Gastroesophageal sphincter (tissue), 4 donors: ENCODE data around the gene SNX24. TPM values are rescaled to one million over a fixed set of nuclear protein-coding genes. Genes with fewer than 3 reads are reported as not detected.
"Not testable (repeated sequence)": the region's sequence is repeated elsewhere in the genome, so short reads cannot be mapped to it uniquely, and the experiment has no call there.

Source experiments
- ATAC-seq: fragments of 150-250 bp; one replicate; pipeline ENCODE4 v1.9.1; 2016; ENCODE audit warnings: mild to moderate bottlenecking, moderate library complexity
- H3K27ac ChIP-seq, 4 donors: fragments of 200-600 bp; sonication (generic) in 3 of 4; 1 replicate in 3 of 4; 2 replicates in 1 of 4; pipeline ENCODE4 v1.5.1; 2016 to 2019
- H3K27me3 ChIP-seq: fragments of 200-600 bp; sonication (generic); one replicate; pipeline ENCODE4 v1.5.1; 2019
- H3K36me3 ChIP-seq, 2 donors: fragments of 200-600 bp; sonication (generic); one replicate each; pipeline ENCODE4 v1.5.1; 2019; ENCODE audit warnings: control low read depth in 1 of 2
- H3K4me1 ChIP-seq, 3 donors: fragments of 200-600 bp; sonication (generic); 1 replicate in 2 of 3; 2 replicates in 1 of 3; pipeline ENCODE4 v1.5.1; 2016 to 2019; ENCODE audit warnings: control low read depth in 2 of 3
- H3K4me3 ChIP-seq, 2 donors: fragments of 200-600 bp; sonication (generic); one replicate each; pipeline ENCODE4 v1.5.1; 2019; ENCODE audit warnings: mild to moderate bottlenecking in 1 of 2, moderate library complexity in 1 of 2
- H3K9me3 ChIP-seq, 3 donors: fragments of 200-600 bp; sonication (generic); one replicate each; pipeline ENCODE4 v1.5.1; 2017 to 2019; ENCODE audit warnings: control low read depth in 2 of 3
- EP300 ChIP-seq: sonication (generic); formaldehyde crosslinking; IDR thresholded peaks from one replicate; pipeline ENCODE4 v1.6.1; 2017; ENCODE audit warnings: antibody characterized with exemption, mild to moderate bottlenecking
- POLR2A ChIP-seq, 2 donors: fragments of 450-650 bp; IDR thresholded peaks; one replicate each; pipeline ENCODE4 v1.6.1; 2017; ENCODE audit warnings: antibody characterized with exemption in 2 of 2, mild to moderate bottlenecking in 2 of 2, moderate library complexity in 1 of 2
- POLR2AphosphoS5 ChIP-seq: sonication (generic); formaldehyde crosslinking; IDR thresholded peaks from one replicate; pipeline ENCODE4 v1.6.1; 2017; ENCODE audit warnings: antibody characterized with exemption
- WGBS, 2 donors: methylation state at CpG; one replicate each; pipeline ENCODE4 v1.1.5; 2018; ENCODE audit warnings: low coverage in 1 of 2; 5-methylcytosine and 5-hydroxymethylcytosine counted together
- total RNA-seq, 4 donors: library from RNA; depleted of rRNA; stranded (reverse); fragments of >200 nt; gene quantifications; one replicate each; pipeline ENCODE4 v1.1.0, GENCODE V29; 2016
- TF ChIP-seq, protein P1 (sequence below), 4 experiments: fragments of 200-600 bp in 2 of 4; fragments of 450-650 bp in 2 of 4; sonication (generic) in 1 of 4; IDR thresholded peaks; one replicate each; pipeline ENCODE4 v1.5.1; 2017 to 2019; ENCODE audit warnings: antibody characterized with exemption in 4 of 4, mild to moderate bottlenecking in 2 of 4, moderate library complexity in 2 of 4

Gene SNX24
- total RNA-seq, 4 donors from 2014 or later: 10.1 to 33.6 (median 14.8) TPM

- 53 to 64% methylated on average over 3 of the region's 3 CpGs for WGBS, 2 donors
These were observed 61.9 kb downstream of the SNX24 start for GRCh38 chr5:122907276-122907675.

GRCh38 chr5:122908108-122908507 is 62.7 kb downstream of the SNX24 start:
- Histone ChIP-seq H3K4me1 (peaks cover 0 to 25% (median 0%) of the 10 kb centered on the region in 3 donors), H3K4me3 (no peak overlapping the region), H3K9me3 (no peaks in the 10 kb centered on the region), H3K36me3 (no peaks in the 10 kb centered on the region), H3K27me3 (no peaks in the 10 kb centered on the region), H3K27ac (no peak overlapping the region)
- TF ChIP-seq POLR2A (IDR thresholded peaks at IDR 0.05) (no peak), POLR2AphosphoS5 (no peak), EP300 (no peak)
- TF ChIP-seq, protein P1, sequence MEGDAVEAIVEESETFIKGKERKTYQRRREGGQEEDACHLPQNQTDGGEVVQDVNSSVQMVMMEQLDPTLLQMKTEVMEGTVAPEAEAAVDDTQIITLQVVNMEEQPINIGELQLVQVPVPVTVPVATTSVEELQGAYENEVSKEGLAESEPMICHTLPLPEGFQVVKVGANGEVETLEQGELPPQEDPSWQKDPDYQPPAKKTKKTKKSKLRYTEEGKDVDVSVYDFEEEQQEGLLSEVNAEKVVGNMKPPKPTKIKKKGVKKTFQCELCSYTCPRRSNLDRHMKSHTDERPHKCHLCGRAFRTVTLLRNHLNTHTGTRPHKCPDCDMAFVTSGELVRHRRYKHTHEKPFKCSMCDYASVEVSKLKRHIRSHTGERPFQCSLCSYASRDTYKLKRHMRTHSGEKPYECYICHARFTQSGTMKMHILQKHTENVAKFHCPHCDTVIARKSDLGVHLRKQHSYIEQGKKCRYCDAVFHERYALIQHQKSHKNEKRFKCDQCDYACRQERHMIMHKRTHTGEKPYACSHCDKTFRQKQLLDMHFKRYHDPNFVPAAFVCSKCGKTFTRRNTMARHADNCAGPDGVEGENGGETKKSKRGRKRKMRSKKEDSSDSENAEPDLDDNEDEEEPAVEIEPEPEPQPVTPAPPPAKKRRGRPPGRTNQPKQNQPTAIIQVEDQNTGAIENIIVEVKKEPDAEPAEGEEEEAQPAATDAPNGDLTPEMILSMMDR (IDR thresholded peaks at IDR 0.05): no peak
- no peak for ATAC-seq
- 64 to 85% methylated on average over 6 of the region's 6 CpGs for WGBS, 2 donors

More at GRCh38 chr5:122907276-122907675, 61.9 kb downstream of the SNX24 start:
- Histone ChIP-seq H3K27ac (no peak overlapping the region), H3K4me1 (peaks cover 0 to 25% (median 0%) of the 10 kb centered on the region in 3 donors), H3K4me3 (no peak overlapping the region), H3K36me3 (no peaks in the 10 kb centered on the region), H3K9me3 (no peaks in the 10 kb centered on the region), H3K27me3 (no peaks in the 10 kb centered on the region)
- TF ChIP-seq POLR2A (IDR thresholded peaks at IDR 0.05) (no peak), EP300 (no peak), POLR2AphosphoS5 (no peak)
- TF ChIP-seq, protein P1 (IDR thresholded peaks at IDR 0.05): no peak
- ATAC-seq: no peak

DNA sequence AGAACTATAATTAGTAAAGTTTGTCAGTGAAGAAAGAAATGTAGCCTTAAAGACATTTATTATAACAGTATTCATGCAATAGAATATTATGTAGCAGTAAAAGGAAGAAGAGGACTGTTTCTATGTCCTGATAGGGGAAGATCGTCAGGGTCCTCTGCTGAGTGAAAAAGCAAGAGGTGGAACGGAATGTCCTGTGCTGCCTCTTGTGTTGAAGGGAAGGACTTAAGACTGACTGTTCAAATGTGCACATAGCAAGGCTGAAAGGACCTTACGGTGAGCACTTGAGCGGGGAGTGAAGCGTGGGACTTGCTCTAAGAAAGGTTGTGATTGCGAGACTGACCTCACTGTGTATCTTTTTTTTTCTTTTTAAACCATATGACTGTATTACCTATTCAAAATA is 63.2 kb downstream of the SNX24 start:
- H3K9me3 ChIP-seq: no peaks in the 10 kb centered on the region
- no peak for ATAC-seq
- H3K36me3 ChIP-seq: no peaks in the 10 kb centered on the region
- TF ChIP-seq, protein P1 (IDR thresholded peaks at IDR 0.05): no peak
- TF ChIP-seq POLR2AphosphoS5 (peak; percentile 52), EP300 (no peak), POLR2A (IDR thresholded peaks at IDR 0.05) (no peak)
- H3K4me1 ChIP-seq: peaks cover 0 to 25% (median 0%) of the 10 kb centered on the region in 3 donors
- H3K4me3 ChIP-seq: no peak overlapping the region
- 83 to 88% methylated on average over 5 to 6 of the region's 6 CpGs for WGBS, 2 donors
- H3K27ac ChIP-seq: no peak overlapping the region
- H3K27me3 ChIP-seq: no peaks in the 10 kb centered on the region

GRCh38 chr5:122909470-122910100 is 64.2 kb downstream of the SNX24 start:
- no peak for ATAC-seq
- TF ChIP-seq, protein P1 (IDR thresholded peaks at IDR 0.05): no peak
- TF ChIP-seq EP300 (no peak), POLR2AphosphoS5 (no peak), POLR2A (IDR thresholded peaks at IDR 0.05) (no peak)
- Histone ChIP-seq H3K27me3 (no peaks in the 10 kb centered on the region), H3K36me3 (no peaks in the 10 kb centered on the region), H3K4me3 (no peak overlapping the region), H3K9me3 (no peaks in the 10 kb centered on the region), H3K4me1 (peaks cover 0 to 25% (median 0%) of the 10 kb centered on the region in 3 donors), H3K27ac (no peak overlapping the region)
- WGBS, 2 donors: 67 to 95% methylated on average over 3 to 4 of the region's 5 CpGs

DNA sequence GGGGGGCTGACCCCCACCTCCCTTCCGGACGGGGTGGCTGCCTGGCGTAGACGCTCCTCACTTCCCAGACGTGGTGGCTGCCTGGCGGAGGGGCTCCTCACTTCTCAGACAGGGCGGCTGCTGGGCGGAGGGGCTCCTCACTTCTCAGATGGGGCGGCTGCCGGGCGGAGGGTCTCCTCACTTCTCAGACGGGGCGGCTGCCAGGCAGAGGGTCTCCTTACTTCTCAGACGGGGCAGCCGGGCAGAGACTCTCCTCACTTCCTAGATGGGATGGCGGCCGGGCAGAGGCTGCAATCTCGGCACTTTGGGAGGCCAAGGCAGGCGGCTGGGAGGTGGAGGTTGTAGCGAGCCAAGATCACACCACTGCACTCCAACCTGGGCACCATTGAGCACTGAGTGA is 68.0 kb downstream of the SNX24 start:
- H3K4me3 ChIP-seq, H3K36me3 ChIP-seq, H3K27me3 ChIP-seq, H3K27ac ChIP-seq, H3K9me3 ChIP-seq, ATAC-seq: not testable (repeated sequence)
- no CpG with 5 or more reads among the region's 20 CpGs for WGBS, 2 donors
- peaks cover 5 to 16% (median 8%) of the 10 kb centered on the region in 3 donors for H3K4me1 ChIP-seq
